IMR-90 (cell line): ENCODE results near the gene TANGO6. TPM values are rescaled to one million over a fixed set of nuclear protein-coding genes. Genes with fewer than 3 reads are reported as not detected.

Experiments
- ATAC-seq: fragments of 200-7000 bp; cut with Tn5 transposase; 2 replicates; pipeline ENCODE4 v1.9.1; 2020; ENCODE audit warnings: low read depth, mild to moderate bottlenecking, moderate library complexity
- BruUV-seq: library from RNA; stranded (reverse); fragments of 400-500 nt; replicated peaks from 2 replicates; lab custom pipeline; 2021; lab: Mats Ljungman, UMichigan
- CTCF ChIA-PET: fragments of 300-600 bp; formaldehyde crosslinking; extraction: SDS; loops from one replicate; lab custom pipeline; 2021; ENCODE audit warnings: antibody characterized with exemption; lab: Yijun Ruan, JAX
- POLR2A ChIA-PET: fragments of 300-600 bp; sonication (Branson Sonifier 250); formaldehyde crosslinking; loops from one replicate; lab custom pipeline; 2022; ENCODE audit warnings: antibody characterized with exemption; ENCODE audit not compliant: unreplicated experiment; lab: Charles Lee
- DNase-seq: peaks from one replicate; pipeline ENCODE4 v3.0.0; 2013
- H2AFZ ChIP-seq: replicated peaks from 2 replicates; pipeline ENCODE3; 2013; ENCODE audit warnings: low read length, mild to moderate bottlenecking; ENCODE audit not compliant: poor library complexity
- H2AK5ac ChIP-seq: 2 replicates; pipeline ENCODE4 v1.6.1; 2013; ENCODE audit warnings: low read depth, low read length, inconsistent platforms
- H2AK9ac ChIP-seq: replicated peaks from 2 replicates; pipeline ENCODE3; 2013; ENCODE audit warnings: mild to moderate bottlenecking, low read depth, low read length, moderate library complexity; ENCODE audit not compliant: poor library complexity
- H2BK120ac ChIP-seq: 2 replicates; pipeline ENCODE4 v1.6.1; 2013; ENCODE audit warnings: low read depth, low read length, inconsistent platforms
- H2BK15ac ChIP-seq: 3 replicates; pipeline ENCODE4 v1.6.1; 2013; ENCODE audit warnings: low read depth, low read length, inconsistent platforms
- H2BK20ac ChIP-seq: 2 replicates; pipeline ENCODE4 v1.6.1; 2013; ENCODE audit warnings: low read depth, mild to moderate bottlenecking, inconsistent platforms, low read length, moderate library complexity
- H2BK5ac ChIP-seq: 2 replicates; pipeline ENCODE4 v1.6.1; 2013; ENCODE audit warnings: mild to moderate bottlenecking, low read depth, low read length, inconsistent platforms; ENCODE audit not compliant: poor library complexity, severe bottlenecking
- H3K14ac ChIP-seq: replicated peaks from 2 replicates; pipeline ENCODE4 v1.6.1; 2013; ENCODE audit warnings: low read depth, low read length, inconsistent platforms
- H3K18ac ChIP-seq: 2 replicates; pipeline ENCODE4 v1.6.1; 2013; ENCODE audit warnings: low read depth, low read length, control low read depth
- H3K23ac ChIP-seq: 2 replicates; pipeline ENCODE4 v1.6.1; 2013; ENCODE audit warnings: low read depth, low read length, inconsistent platforms
- H3K27ac ChIP-seq: 2 replicates; pipeline ENCODE4 v1.5.1; 2013; ENCODE audit warnings: mild to moderate bottlenecking, control low read depth, low read length; ENCODE audit not compliant: insufficient read depth
- H3K27me3 ChIP-seq: 2 replicates; pipeline ENCODE4 v1.6.1; 2013; ENCODE audit warnings: low read length; ENCODE audit not compliant: control insufficient read depth, insufficient read depth
- H3K36me3 ChIP-seq: 2 replicates; pipeline ENCODE4 v1.6.1; 2013; ENCODE audit warnings: low read length, mixed read lengths; ENCODE audit not compliant: control insufficient read depth, insufficient read depth
- H3K4ac ChIP-seq: 2 replicates; pipeline ENCODE4 v1.6.1; 2013; ENCODE audit warnings: low read depth, low read length, inconsistent platforms
- H3K4me1 ChIP-seq: 2 replicates; pipeline ENCODE4 v1.6.1; 2013; ENCODE audit warnings: low read length, mixed read lengths; ENCODE audit not compliant: control insufficient read depth, insufficient read depth
- H3K4me2 ChIP-seq: 2 replicates; pipeline ENCODE4 v1.6.1; 2013; ENCODE audit warnings: low read depth, mild to moderate bottlenecking, control low read depth, low read length, moderate library complexity
- H3K4me3 ChIP-seq: 2 replicates; pipeline ENCODE4 v1.5.1; 2013; ENCODE audit warnings: low read depth, mild to moderate bottlenecking, control low read depth, low read length, moderate library complexity; ENCODE audit not compliant: insufficient read depth
- H3K56ac ChIP-seq: 2 replicates; pipeline ENCODE4 v1.6.1; 2013; ENCODE audit warnings: low read length, inconsistent platforms; ENCODE audit not compliant: insufficient read depth; ENCODE audit errors: extremely low read depth
- H3K79me1 ChIP-seq, 2 experiments: 2 replicates each; pipeline ENCODE4 v1.6.1; 2013; ENCODE audit warnings: low read length in 2 of 2, inconsistent platforms in 1 of 2, low read depth in 1 of 2
- H3K9ac ChIP-seq: 2 replicates; pipeline ENCODE4 v1.6.1; 2013; ENCODE audit warnings: low read depth, low read length, control low read depth
- H3K9me1 ChIP-seq: 2 replicates; pipeline ENCODE4 v1.6.1; 2013; ENCODE audit warnings: low read length, inconsistent platforms; ENCODE audit not compliant: insufficient read depth
- H3K9me3 ChIP-seq: 2 replicates; pipeline ENCODE4 v1.6.1; 2013; ENCODE audit warnings: low read length; ENCODE audit not compliant: control insufficient read depth, insufficient read depth
- H4K20me1 ChIP-seq: 2 replicates; pipeline ENCODE4 v1.6.1; 2013; ENCODE audit warnings: low read length, inconsistent platforms; ENCODE audit not compliant: insufficient read depth
- H4K5ac ChIP-seq: 2 replicates; pipeline ENCODE4 v1.6.1; 2013; ENCODE audit warnings: mild to moderate bottlenecking, low read depth, low read length, control low read depth
- H4K8ac ChIP-seq, 2 experiments: 2 replicates each; pipeline ENCODE4 v1.6.1; 2013; ENCODE audit warnings: low read depth in 2 of 2, low read length in 2 of 2, control low read depth in 1 of 2, inconsistent platforms in 1 of 2
- H4K91ac ChIP-seq: 2 replicates; pipeline ENCODE4 v1.6.1; 2013; ENCODE audit warnings: low read depth, low read length, inconsistent platforms; ENCODE audit not compliant: insufficient read depth
- BHLHE40 ChIP-seq: fragments of 150-350 bp; IDR thresholded peaks from 2 replicates; pipeline ENCODE4 v1.6.1; 2016; ENCODE audit warnings: mild to moderate bottlenecking, low read depth, low read length
- CEBPB ChIP-seq: IDR thresholded peaks from 2 replicates; pipeline ENCODE4 v1.6.1; 2012; ENCODE audit warnings: low read depth, low read length, improper control_type of control experiment
- CHD1 ChIP-seq: IDR thresholded peaks from 2 replicates; pipeline ENCODE4 v1.6.1; 2012; ENCODE audit warnings: low read depth, low read length, improper control_type of control experiment
- CTCF ChIP-seq: conservative IDR thresholded peaks from 2 replicates; pipeline ENCODE4 v1.5.1; 2012; ENCODE audit warnings: mild to moderate bottlenecking, low read depth, low read length, improper control_type of control experiment
- ELK1 ChIP-seq: fragments of 150-350 bp; IDR thresholded peaks from 2 replicates; pipeline ENCODE4 v1.6.1; 2016; ENCODE audit warnings: low read depth, mild to moderate bottlenecking, low read length, moderate library complexity, borderline replicate concordance
- FOS ChIP-seq: fragments of 150-350 bp; IDR thresholded peaks from 2 replicates; pipeline ENCODE4 v1.6.1; 2016; ENCODE audit warnings: low read depth, low read length
- MAFK ChIP-seq: IDR thresholded peaks from 2 replicates; pipeline ENCODE4 v1.6.1; 2012; ENCODE audit warnings: low read depth, low read length, improper control_type of control experiment
- MAZ ChIP-seq: IDR thresholded peaks from 2 replicates; pipeline ENCODE4 v1.6.1; 2012; ENCODE audit warnings: low read depth, mild to moderate bottlenecking, low read length, improper control_type of control experiment, moderate library complexity, borderline replicate concordance
- MXI1 ChIP-seq: IDR thresholded peaks from 2 replicates; pipeline ENCODE4 v1.6.1; 2012; ENCODE audit warnings: low read depth, mild to moderate bottlenecking, low read length, moderate library complexity, borderline replicate concordance
- NFE2L2 ChIP-seq: fragments of 150-350 bp; IDR thresholded peaks from 2 replicates; pipeline ENCODE4 v1.6.1; 2016; ENCODE audit warnings: low read depth, mild to moderate bottlenecking, low read length
- POLR2A ChIP-seq: IDR thresholded peaks from 2 replicates; pipeline ENCODE4 v1.6.1; 2012; ENCODE audit warnings: mild to moderate bottlenecking, low read depth, low read length
- RAD21 ChIP-seq: IDR thresholded peaks from 2 replicates; pipeline ENCODE4 v1.6.1; 2012; ENCODE audit warnings: low read length, improper control_type of control experiment
- RCOR1 ChIP-seq: IDR thresholded peaks from 2 replicates; pipeline ENCODE4 v1.6.1; 2012; ENCODE audit warnings: mild to moderate bottlenecking, low read length, improper control_type of control experiment; ENCODE audit not compliant: insufficient replicate concordance
- RFX5 ChIP-seq: IDR thresholded peaks from 2 replicates; pipeline ENCODE4 v1.8.0; 2012; ENCODE audit warnings: low read depth, mild to moderate bottlenecking, low read length, moderate library complexity
- SMC3 ChIP-seq: fragments of 150-350 bp; IDR thresholded peaks from 2 replicates; pipeline ENCODE4 v1.6.1; 2016; ENCODE audit warnings: low read depth, mild to moderate bottlenecking, antibody characterized with exemption, low read length, moderate library complexity
- USF2 ChIP-seq: fragments of 150-350 bp; IDR thresholded peaks from 2 replicates; pipeline ENCODE4 v1.6.1; 2017; ENCODE audit warnings: mild to moderate bottlenecking, antibody characterized with exemption, low read length, low read depth
- WGBS, 2 experiments: methylation state at CpG; one replicate each; pipeline versions ENCODE4 v1.1.5 to v1.1.7; 2013; ENCODE audit warnings: missing lambda C conversion rate in 2 of 2; ENCODE audit not compliant: insufficient read length in 1 of 2; ENCODE audit errors: extremely low coverage in 2 of 2; 5-methylcytosine and 5-hydroxymethylcytosine counted together
- dilution Hi-C: fragments of 300-500 bp; cut with HindIII; formaldehyde crosslinking; loops from one replicate; pipeline ENCODE4 v1.14.3; 2018; ENCODE audit warnings: low sequenced_read_pairs; ENCODE audit not compliant: unreplicated experiment
- in situ Hi-C: fragments of 300-500 bp; cut with MboI; formaldehyde crosslinking; loops from 3 replicates; pipeline ENCODE4 v1.14.3; 2019; ENCODE audit warnings: low sequenced_read_pairs, inconsistent platforms, mixed read lengths
- intact Hi-C: fragments of 100-400 bp; cut with micrococcal nuclease; formaldehyde crosslinking; loops from 2 replicates; pipeline ENCODE4 v1.10.0; 2022
- polyA plus RNA-seq, 3 experiments: library from polyadenylated mRNA; depleted of rRNA; stranded (reverse); fragments of >200 nt; gene quantifications; 2 replicates each; pipeline ENCODE4 v1.2.3, GENCODE V29; 2012; ENCODE audit warnings: low replicate concordance in 1 of 3
- total RNA-seq: library from RNA; depleted of rRNA; stranded (reverse); fragments of >200 nt; gene quantifications from 2 replicates; pipeline ENCODE4 v1.2.3, GENCODE V29; 2012

Gene TANGO6
- total and polyA plus RNA-seq, 2 of the 4 experiments (the other 2 are of a cell fraction): 6.7 to 22.4 TPM

- CTCF ChIA-PET: interaction anchor here (0.6 kb wide), 1 partner anchor 42 kb away, joined by 4 read pairs; no protein-coding TSS in a partner anchor
- Histone ChIP-seq H3K4ac (no peak overlapping the region), H3K27me3 (no peaks in the 10 kb centered on the region), H2AK5ac (no peak overlapping the region), H3K23ac (no peak overlapping the region), H4K20me1 (no peaks in the 10 kb centered on the region), H2BK15ac (no peak overlapping the region), H3K36me3 (no peaks in the 10 kb centered on the region), H2AK9ac (no peak overlapping the region), H2BK120ac (no peak overlapping the region), H2BK5ac (no peak overlapping the region), H2BK20ac (no peak overlapping the region), H3K14ac (no peak overlapping the region), H3K9me1 (0 out of 2 replicates have a peak, but pooled peaks cover 4% of the 10 kb centered on the region), H4K91ac (no peak overlapping the region), H3K56ac (no peak overlapping the region), H3K27ac (no peak overlapping the region), H3K9me3 (no peaks in the 10 kb centered on the region), H3K4me3 (no peak overlapping the region), H3K4me1 (0 out of 2 replicates have a peak, but pooled peaks cover 1% of the 10 kb centered on the region), H2AFZ (no peak overlapping the region), H3K79me1 (no peaks in the 10 kb centered on the region), H4K8ac (no peak overlapping the region), H3K9ac (no peak overlapping the region), H4K5ac (no peak overlapping the region), H3K18ac (no peak overlapping the region), H3K4me2 (no peak overlapping the region)
- BruUV-seq: no TSS peak
- 100% methylated on average over 1 of the region's 3 CpGs; no CpG with 5 or more reads in 1 of the 2 experiments for WGBS, 2 experiments
- DNase-seq (no peak), ATAC-seq (no peak)
- TF ChIP-seq CHD1 (no peak), CEBPB (no peak), RAD21 (no peak), ELK1 (no peak), CTCF (no peak), MAZ (no peak), SMC3 (no peak), RCOR1 (no peak), USF2 (no peak), MAFK (no peak), FOS (no peak), NFE2L2 (no peak), RFX5 (no peak), BHLHE40 (no peak), MXI1 (no peak), POLR2A (no peak)
- in situ Hi-C loops: no loop called here
- intact Hi-C loops: no loop called here
- dilution Hi-C loops: no loop called here
- POLR2A ChIA-PET: no interaction called here
Measured at GRCh38 chr16:68889508-68890150, 46.3 kb downstream of the TANGO6 start.
